Left lung (tissue), 10 donors: Measurements from ENCODE around the gene ZNF787. TPM values are rescaled to one million over a fixed set of nuclear protein-coding genes. Genes with fewer than 3 reads are reported as not detected.
A peak's percentile ranks its signal among the peaks of the same experiment; 100 is the strongest.

Experiments
- ATAC-seq: fragments of 200-7000 bp; cut with Tn5 transposase; one replicate; pipeline ENCODE4 v1.9.1; 2020; ENCODE audit warnings: moderate library complexity
- DNase-seq, 4 donors: peaks; one replicate each; pipeline ENCODE4 v3.0.0-alpha.2; 2013 to 2020
- H3K27ac ChIP-seq, 2 donors: fragments of 200-600 bp; sonication (generic) in 1 of 2; one replicate each; pipeline versions ENCODE4 v1.5.0 to v1.8.0; 2020 to 2021
- H3K27me3 ChIP-seq, 2 donors: fragments of 200-600 bp; sonication (generic) in 1 of 2; one replicate each; pipeline versions ENCODE4 v1.5.0 to v1.8.0; 2020 to 2021
- H3K36me3 ChIP-seq, 2 donors: fragments of 200-600 bp; sonication (generic) in 1 of 2; one replicate each; pipeline versions ENCODE4 v1.5.0 to v1.8.0; 2020 to 2021
- H3K4me1 ChIP-seq, 2 donors: fragments of 200-600 bp; one replicate each; pipeline ENCODE4 v1.8.0; 2021
- H3K4me3 ChIP-seq, 2 donors: fragments of 200-600 bp; sonication (generic) in 1 of 2; one replicate each; pipeline versions ENCODE4 v1.5.0 to v1.8.0; 2020 to 2021; ENCODE audit warnings: mild to moderate bottlenecking in 1 of 2
- H3K9me3 ChIP-seq, 2 donors: fragments of 200-600 bp; sonication (generic) in 1 of 2; one replicate each; pipeline versions ENCODE4 v1.5.0 to v1.8.0; 2020 to 2021
- intact Hi-C, 2 donors: fragments of 100-400 bp; cut with DNase I; formaldehyde crosslinking; loops; one replicate each; pipeline versions ENCODE4 v1.11.2 to v1.14.2; 2022
- polyA plus RNA-seq, 6 donors: library from polyadenylated mRNA; unstranded; fragments of 120-200 nt; gene quantifications; one replicate each; pipeline ENCODE4 v1.2.1, GENCODE V29; 2013; ENCODE audit not compliant: insufficient read length in 6 of 6
- total RNA-seq, 2 donors: library from RNA; stranded (reverse); fragmentation: NEBNext Ultra II Directional; extraction: Animal tissue kit (Norgen Biotek cat#: 25700); gene quantifications; one replicate each; pipeline ENCODE4 v1.2.1, GENCODE V29; 2021
- TF ChIP-seq, protein P1 (sequence below), 2 donors: fragments of 200-600 bp; sonication (generic) in 1 of 2; IDR thresholded peaks; one replicate each; pipeline versions ENCODE4 v1.5.0 to v1.8.0; 2021; ENCODE audit warnings: antibody characterized with exemption in 2 of 2
- donor health status: DM: no; HTN: yes; CAD: no.
- donor health status: DM: no; HTN: no; CAD: no.

ZNF787 gene
- total and polyA plus RNA-seq, 8 donors = 11.0 to 44.6 (median 19.3) TPM

DNA sequence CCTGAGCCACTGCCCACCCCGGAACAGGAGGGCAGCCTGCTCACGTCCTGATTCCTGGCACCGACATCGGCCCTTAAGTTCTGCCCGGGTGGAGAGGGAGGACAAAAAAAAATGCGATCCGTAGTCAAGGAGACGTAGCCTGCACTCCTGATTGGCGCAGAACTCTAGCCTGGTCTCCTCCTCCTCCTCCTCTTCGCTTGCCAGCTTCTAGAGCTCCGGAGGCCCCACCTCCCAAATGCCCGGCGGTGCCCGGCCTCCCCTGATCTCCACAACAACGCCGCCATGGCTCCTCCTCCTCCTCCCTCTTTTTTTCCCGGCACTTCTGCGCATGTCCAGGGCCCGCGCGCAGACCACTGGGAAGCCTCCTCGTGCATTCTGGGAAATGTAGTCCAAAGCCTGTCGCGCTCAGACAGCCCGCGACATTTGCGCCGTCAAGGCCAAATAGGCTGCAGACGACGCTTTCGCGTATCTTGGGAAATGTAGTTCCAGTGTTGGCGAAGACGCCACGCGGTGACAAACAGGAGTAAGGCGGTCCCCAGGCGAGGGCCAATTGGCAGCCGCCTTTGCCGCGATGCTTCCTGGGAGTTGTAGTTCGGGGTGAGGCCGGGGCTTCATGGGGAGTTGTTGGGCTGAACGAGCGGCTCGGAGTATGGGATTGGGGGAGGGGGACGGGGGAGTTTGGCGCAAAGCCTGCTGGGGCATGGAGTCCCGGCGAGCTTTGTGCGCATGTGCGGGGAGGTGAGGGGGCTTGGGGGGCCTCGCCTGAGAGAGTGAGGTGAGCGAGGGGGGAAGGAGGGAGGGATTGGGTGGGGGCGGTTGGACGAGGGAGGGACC, 19.7 kb upstream of the ZNF787 start, which contains the start of gene ZNF444:
Gene ZNF444 (plus strand): TSS at position 705 of the 834 bp plus-strand sequence. CDS start 5,625 bp downstream, outside the sequence.
- TF ChIP-seq, protein P1, sequence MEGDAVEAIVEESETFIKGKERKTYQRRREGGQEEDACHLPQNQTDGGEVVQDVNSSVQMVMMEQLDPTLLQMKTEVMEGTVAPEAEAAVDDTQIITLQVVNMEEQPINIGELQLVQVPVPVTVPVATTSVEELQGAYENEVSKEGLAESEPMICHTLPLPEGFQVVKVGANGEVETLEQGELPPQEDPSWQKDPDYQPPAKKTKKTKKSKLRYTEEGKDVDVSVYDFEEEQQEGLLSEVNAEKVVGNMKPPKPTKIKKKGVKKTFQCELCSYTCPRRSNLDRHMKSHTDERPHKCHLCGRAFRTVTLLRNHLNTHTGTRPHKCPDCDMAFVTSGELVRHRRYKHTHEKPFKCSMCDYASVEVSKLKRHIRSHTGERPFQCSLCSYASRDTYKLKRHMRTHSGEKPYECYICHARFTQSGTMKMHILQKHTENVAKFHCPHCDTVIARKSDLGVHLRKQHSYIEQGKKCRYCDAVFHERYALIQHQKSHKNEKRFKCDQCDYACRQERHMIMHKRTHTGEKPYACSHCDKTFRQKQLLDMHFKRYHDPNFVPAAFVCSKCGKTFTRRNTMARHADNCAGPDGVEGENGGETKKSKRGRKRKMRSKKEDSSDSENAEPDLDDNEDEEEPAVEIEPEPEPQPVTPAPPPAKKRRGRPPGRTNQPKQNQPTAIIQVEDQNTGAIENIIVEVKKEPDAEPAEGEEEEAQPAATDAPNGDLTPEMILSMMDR (IDR thresholded peaks at IDR 0.05) = no peak
- H3K9me3 ChIP-seq = no peaks in the 10 kb centered on the region
- peak; percentile 86 for ATAC-seq
- H3K27me3 ChIP-seq = no peaks in the 10 kb centered on the region
- peaks cover 6 to 63% of the 10 kb centered on the region in 2 donors for H3K4me1 ChIP-seq
- peak within 1 kb of the TSS; percentile 91 to 95 for H3K27ac ChIP-seq
- peak; percentile 97 to 100 (median 100) for DNase-seq
- intact Hi-C loops = no loop called here
- H3K36me3 ChIP-seq = no peaks in the 10 kb centered on the region
- peak within 1 kb of the TSS; percentile 51 to 58 for H3K4me3 ChIP-seq

DNA sequence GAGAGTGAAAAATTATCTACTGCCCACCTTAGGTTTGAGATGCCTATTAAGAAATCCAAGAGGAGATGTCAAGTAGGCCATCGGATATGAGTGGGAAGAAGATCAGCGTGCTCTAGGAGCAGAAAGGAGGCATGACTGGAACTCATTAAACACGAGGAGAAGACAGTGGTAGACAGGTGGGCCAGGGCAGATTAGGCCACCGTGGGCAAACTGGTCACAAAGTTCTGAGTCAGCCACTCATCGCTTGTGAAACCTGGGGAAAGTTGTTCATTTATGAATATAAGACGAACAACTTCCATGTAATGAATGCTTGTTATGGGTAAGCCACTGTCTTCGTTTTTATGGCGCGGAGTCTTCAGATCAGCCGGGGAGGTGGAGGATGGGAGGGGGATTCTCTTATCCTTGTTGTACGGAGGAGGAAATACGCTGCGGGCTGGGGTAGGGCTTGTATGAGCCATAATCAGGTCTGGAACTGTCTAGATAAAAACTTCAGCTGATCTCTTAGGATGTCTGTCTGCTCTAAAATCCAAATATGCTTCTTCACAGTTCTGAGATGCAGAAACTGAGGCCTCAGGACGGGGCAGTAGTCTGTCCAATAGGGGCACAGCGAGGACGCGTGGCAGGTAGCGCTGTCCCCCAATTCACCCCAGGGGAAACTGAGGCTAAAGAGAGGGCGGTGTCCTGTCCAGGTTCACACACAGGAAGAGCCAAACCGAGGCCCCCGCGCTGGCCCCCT, 18.9 kb upstream of the ZNF787 start:
- H3K27me3 ChIP-seq = no peaks in the 10 kb centered on the region
- ATAC-seq (no peak), DNase-seq (no peak)
- H3K36me3 ChIP-seq = no peaks in the 10 kb centered on the region
- H3K4me3 ChIP-seq = peak overlapping the region; percentile 51 to 58
- TF ChIP-seq, protein P1 (IDR thresholded peaks at IDR 0.05) = no peak
- H3K27ac ChIP-seq = peak overlapping the region; percentile 91 to 95
- intact Hi-C loops = no loop called here
- H3K9me3 ChIP-seq = no peaks in the 10 kb centered on the region
- H3K4me1 ChIP-seq = peaks cover 6 to 71% of the 10 kb centered on the region in 2 donors

DNA sequence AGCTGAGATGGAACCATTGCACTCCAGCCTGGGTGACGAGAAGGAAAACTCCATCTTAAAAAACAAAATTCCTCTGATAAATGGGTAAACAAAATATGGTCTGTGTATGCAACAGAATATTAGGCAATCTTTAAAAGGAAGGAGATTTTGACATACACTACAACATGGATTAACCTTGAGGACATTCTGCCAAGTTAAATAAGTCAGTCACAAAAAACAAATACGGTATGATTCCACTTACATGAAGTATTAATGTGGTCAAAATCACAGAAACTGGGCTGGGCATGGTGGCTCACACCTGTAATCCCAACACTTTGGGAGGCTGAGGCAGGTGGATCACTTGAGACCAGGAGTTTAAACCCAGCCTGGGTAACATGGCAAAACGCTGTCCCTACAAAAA, 17.0 kb upstream of the ZNF787 start:
- Histone ChIP-seq H3K4me3 (no peak overlapping the region), H3K27ac (peak overlapping the region; percentile 70 to 95), H3K9me3 (no peaks in the 10 kb centered on the region), H3K4me1 (peaks cover 10 to 66% of the 10 kb centered on the region in 2 donors), H3K36me3 (no peaks in the 10 kb centered on the region), H3K27me3 (no peaks in the 10 kb centered on the region)
- TF ChIP-seq, protein P1 (IDR thresholded peaks at IDR 0.05) = no peak
- DNase-seq = no peak
- intact Hi-C loops = no loop called here
- no peak for ATAC-seq

DNA sequence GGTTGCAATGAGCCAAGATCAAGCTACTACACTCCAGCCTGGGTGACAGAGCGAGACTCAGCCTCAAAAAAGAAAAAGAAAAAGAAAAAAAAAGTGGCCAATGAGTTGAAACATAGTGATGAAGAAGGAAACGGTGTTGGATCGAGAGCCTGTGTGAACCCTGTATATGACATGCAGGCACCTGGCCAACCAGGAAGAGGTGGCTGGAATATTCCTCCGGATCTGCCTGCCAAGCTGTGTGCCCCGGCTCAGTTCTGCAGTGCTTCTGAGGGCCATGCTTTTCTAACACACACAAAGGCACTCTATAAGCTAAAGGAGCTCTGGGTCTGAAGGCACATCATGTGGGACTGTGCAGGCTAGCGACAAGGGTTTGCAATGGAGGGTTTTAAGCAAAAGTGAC, 16.3 kb upstream of the ZNF787 start:
- Histone ChIP-seq H3K27me3 (no peaks in the 10 kb centered on the region), H3K36me3 (no peaks in the 10 kb centered on the region), H3K27ac (peak overlapping the region; percentile 70 to 95), H3K4me3 (no peak overlapping the region), H3K4me1 (peaks cover 10 to 59% of the 10 kb centered on the region in 2 donors), H3K9me3 (no peaks in the 10 kb centered on the region)
- intact Hi-C loops = no loop called here
- no peak for ATAC-seq
- peak in 2 of 4 donors; percentile 47 to 73 for DNase-seq
- TF ChIP-seq, protein P1 (IDR thresholded peaks at IDR 0.05) = no peak

DNA sequence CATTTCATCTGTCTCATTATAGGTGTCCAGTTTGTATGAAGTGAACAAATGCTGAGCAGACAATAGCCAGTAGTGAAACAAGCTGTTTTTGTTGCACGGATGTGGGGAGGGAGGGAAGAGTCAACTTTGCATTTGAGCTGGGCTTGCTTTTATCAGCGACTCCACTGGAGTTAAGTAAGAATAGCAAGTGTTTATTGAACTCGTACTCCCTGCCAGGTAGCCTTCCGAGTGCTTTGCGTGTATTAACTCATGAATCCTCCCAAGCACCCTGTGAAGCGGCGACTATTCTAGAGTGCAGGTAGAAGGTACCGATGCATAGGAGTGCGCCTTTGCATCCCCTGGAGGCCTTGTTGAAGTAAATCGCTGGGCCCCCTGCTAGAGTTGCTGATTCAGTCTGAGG, 15.3 kb upstream of the ZNF787 start:
- TF ChIP-seq, protein P1 (IDR thresholded peaks at IDR 0.05) = no peak
- H3K9me3 ChIP-seq = no peaks in the 10 kb centered on the region
- peak overlapping the region; percentile 53 to 95 for H3K27ac ChIP-seq
- H3K4me3 ChIP-seq = no peak overlapping the region
- peaks cover 10 to 61% of the 10 kb centered on the region in 2 donors for H3K4me1 ChIP-seq
- ATAC-seq (no peak), DNase-seq (peak in 2 of 4 donors; percentile 35 to 60)
- no peaks in the 10 kb centered on the region for H3K27me3 ChIP-seq
- H3K36me3 ChIP-seq = no peaks in the 10 kb centered on the region
- intact Hi-C loops = no loop called here
